ENCODE measurements around the gene CA10. TPM values are rescaled to one million over a fixed set of nuclear protein-coding genes. Genes with fewer than 3 reads are reported as not detected.

Gene CA10
- total RNA-seq, 1 experiment from 2014 or later: 0.46 TPM

GRCh38 chr17:51997723-51998122 lies 160.8 kb downstream of the CA10 start:
- H2BK15ac ChIP-seq (ENCODE audit: low read depth, low read length): no peak overlapping the region
- Mint-ChIP-seq H3K9me3 (no peaks in the 10 kb centered on the region), H3K36me3 (ENCODE audit: insufficient read depth in 1 of 3, low read depth in 3 of 3) (no peaks in the 10 kb centered on the region), H3K4me3 (no peak overlapping the region), H3K4me1 (peaks cover 0 to 2% of the 10 kb centered on the region in 2 experiments; a peak in 1 of 4 replicates), H3K27me3 (ENCODE audit: low read depth) (no peaks in the 10 kb centered on the region; the same call in 1 of the 2 replicates), H3K27ac (no peak overlapping the region; a peak in 2 of 7 replicates)
- no peaks in the 10 kb centered on the region for H4K20me1 ChIP-seq (ENCODE audit: control insufficient read depth, insufficient read depth, insufficient read length)
- H3K4me2 ChIP-seq (ENCODE audit: insufficient read depth, insufficient read length, low read length): no peak overlapping the region
- H2BK5ac ChIP-seq (ENCODE audit: insufficient read length, low read length): no peak overlapping the region
- H3T11ph ChIP-seq (ENCODE audit: low read length): no peak overlapping the region
- no peak overlapping the region for H3K27ac ChIP-seq (ENCODE audit: insufficient read length, low read depth, low read length)
- no peaks in the 10 kb centered on the region for H3K23me2 ChIP-seq (ENCODE audit: insufficient read length, low read depth, low read length, poor library complexity, severe bottlenecking)
- no peak overlapping the region for H3K4ac ChIP-seq (ENCODE audit: low read depth, low read length)
- H2AK5ac ChIP-seq (ENCODE audit: insufficient read length, low read length): no peak overlapping the region
- H4K8ac ChIP-seq (replicated peaks; ENCODE audit: insufficient read length, low read depth, low read length): no peak overlapping the region
- TF ChIP-seq, protein P1, sequence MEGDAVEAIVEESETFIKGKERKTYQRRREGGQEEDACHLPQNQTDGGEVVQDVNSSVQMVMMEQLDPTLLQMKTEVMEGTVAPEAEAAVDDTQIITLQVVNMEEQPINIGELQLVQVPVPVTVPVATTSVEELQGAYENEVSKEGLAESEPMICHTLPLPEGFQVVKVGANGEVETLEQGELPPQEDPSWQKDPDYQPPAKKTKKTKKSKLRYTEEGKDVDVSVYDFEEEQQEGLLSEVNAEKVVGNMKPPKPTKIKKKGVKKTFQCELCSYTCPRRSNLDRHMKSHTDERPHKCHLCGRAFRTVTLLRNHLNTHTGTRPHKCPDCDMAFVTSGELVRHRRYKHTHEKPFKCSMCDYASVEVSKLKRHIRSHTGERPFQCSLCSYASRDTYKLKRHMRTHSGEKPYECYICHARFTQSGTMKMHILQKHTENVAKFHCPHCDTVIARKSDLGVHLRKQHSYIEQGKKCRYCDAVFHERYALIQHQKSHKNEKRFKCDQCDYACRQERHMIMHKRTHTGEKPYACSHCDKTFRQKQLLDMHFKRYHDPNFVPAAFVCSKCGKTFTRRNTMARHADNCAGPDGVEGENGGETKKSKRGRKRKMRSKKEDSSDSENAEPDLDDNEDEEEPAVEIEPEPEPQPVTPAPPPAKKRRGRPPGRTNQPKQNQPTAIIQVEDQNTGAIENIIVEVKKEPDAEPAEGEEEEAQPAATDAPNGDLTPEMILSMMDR (conservative IDR thresholded peaks at IDR 0.05): no peak
- H3K4me1 ChIP-seq (ENCODE audit: insufficient read depth, low read length): no peaks in the 10 kb centered on the region
- H3K23ac ChIP-seq (ENCODE audit: insufficient read length, low read depth, low read length): no peak overlapping the region
- no peak for DNase-seq
- H3K79me2 ChIP-seq (ENCODE audit: insufficient read depth, low read length): no peaks in the 10 kb centered on the region
- H4K5ac ChIP-seq (ENCODE audit: insufficient read length, low read depth, low read length): no peak overlapping the region
- no peaks in the 10 kb centered on the region for H3K9me3 ChIP-seq (ENCODE audit: control insufficient read depth, low read depth, low read length)
- no peak overlapping the region for H2BK20ac ChIP-seq (ENCODE audit: low read depth, low read length, poor library complexity, severe bottlenecking)
- no peak overlapping the region for H2BK120ac ChIP-seq (ENCODE audit: low read depth, low read length, poor library complexity, severe bottlenecking)
- H2AFZ ChIP-seq (ENCODE audit: low read length): no peak overlapping the region
- no peaks in the 10 kb centered on the region for H3K27me3 ChIP-seq (ENCODE audit: insufficient read depth, low read length)
- no CpG with 5 or more reads among the region's 2 CpGs for WGBS (ENCODE audit: extremely low coverage, insufficient read length, low lambda C conversion rate)
- no peak overlapping the region for H3K18ac ChIP-seq (ENCODE audit: insufficient read length, low read depth, low read length)
- no peak overlapping the region for H4K91ac ChIP-seq (ENCODE audit: insufficient read length, low read depth, low read length)
- H3K56ac ChIP-seq (ENCODE audit: insufficient read length, low read depth, low read length): no peak overlapping the region
- H3K14ac ChIP-seq (ENCODE audit: insufficient read depth, low read length): no peak overlapping the region
- no peaks in the 10 kb centered on the region for H3K79me1 ChIP-seq (ENCODE audit: insufficient read depth, low read depth, low read length, poor library complexity, severe bottlenecking)
- no peak overlapping the region for H2BK12ac ChIP-seq (ENCODE audit: insufficient read length, low read depth, low read length)
- no peak overlapping the region for H3K9ac ChIP-seq (ENCODE audit: extremely low read depth, insufficient read length, low read length)

Data from H9 (cell line).